HepG2 (cell line): ENCODE measurements around the gene EFEMP2. TPM values are rescaled to one million over a fixed set of nuclear protein-coding genes. Genes with fewer than 3 reads are reported as not detected.
A peak's percentile ranks its signal among the peaks of the same experiment; 100 is the strongest.

ENCODE experiments used
- ATAC-seq: fragments of 200-7000 bp; cut with Tn5 transposase; 3 replicates; pipeline ENCODE4 v1.9.1; 2020; ENCODE audit warnings: mild to moderate bottlenecking, moderate library complexity
- BruUV-seq: library from RNA; stranded (reverse); fragments of 400-500 nt; replicated peaks from 2 replicates; lab custom pipeline; 2021; lab: Mats Ljungman, UMichigan
- CTCF ChIA-PET: fragments of 300-600 bp; formaldehyde crosslinking; extraction: SDS; loops from one replicate; lab custom pipeline; 2021; ENCODE audit warnings: low total read pairs, inconsistent platforms, low intra/inter-chr PET ratio; lab: Yijun Ruan, JAX
- POLR2A ChIA-PET: fragments of 350-600 bp; sonication (Branson Sonifier 250); formaldehyde crosslinking; loops from one replicate; lab custom pipeline; 2020; ENCODE audit warnings: antibody characterized with exemption, inconsistent platforms; lab: Yijun Ruan, JAX
- DNase-seq: peaks from one replicate; pipeline ENCODE4 v3.0.0-alpha.2; 2015; ENCODE audit warnings: low spot score
- FAIRE-seq: peaks from 3 replicates; lab custom pipeline; 2011; peaks lifted over from hg19 to GRCh38; lab: Jason Lieb, UNC
- H2AFZ ChIP-seq: one replicate; pipeline ENCODE4 v1.6.1; 2011; ENCODE audit warnings: low read length, inconsistent platforms
- H3K27ac ChIP-seq: fragments of 300-600 bp; 3 replicates; pipeline ENCODE4 v1.8.0; 2011; ENCODE audit warnings: mixed run types, mild to moderate bottlenecking, mixed read lengths, low read length, inconsistent platforms; ENCODE audit not compliant: insufficient read depth; ENCODE audit errors: extremely low read length
- H3K27me3 ChIP-seq, 2 experiments: fragments of 200-600 bp in 1 of 2; 2 replicates in 1 of 2; 3 replicates in 1 of 2; pipeline versions ENCODE4 v1.6.0 to v1.8.0; 2011; ENCODE audit warnings: low read length in 2 of 2, mild to moderate bottlenecking in 2 of 2, moderate library complexity in 2 of 2, inconsistent platforms in 1 of 2; ENCODE audit not compliant: insufficient read depth in 2 of 2, control insufficient read depth in 1 of 2
- H3K36me3 ChIP-seq, 2 experiments: fragments of 200-600 bp in 1 of 2; replicated peaks in 1 of 2; 2 replicates in 1 of 2; 3 replicates in 1 of 2; pipeline versions ENCODE4 v1.5.1 to v1.8.0; 2011; ENCODE audit warnings: low read length in 2 of 2, inconsistent platforms in 1 of 2; ENCODE audit not compliant: insufficient read depth in 2 of 2, control insufficient read depth in 1 of 2
- H3K4me1 ChIP-seq: 2 replicates; pipeline ENCODE4 v1.5.1; 2012; ENCODE audit warnings: low read length, inconsistent platforms; ENCODE audit not compliant: insufficient read depth
- H3K4me2 ChIP-seq: 2 replicates; pipeline ENCODE4 v1.6.0; 2011; ENCODE audit warnings: low read depth, low read length, inconsistent platforms
- H3K4me3 ChIP-seq, 3 experiments: fragments of 200-600 bp in 1 of 3; sonication (generic), shearing (Covaris generic) in 1 of 3; replicated peaks in 1 of 3; 2 replicates each; pipeline ENCODE4 v1.5.1; 2011 to 2016; ENCODE audit warnings: low read length in 3 of 3, inconsistent platforms in 2 of 3, low read depth in 2 of 3, mild to moderate bottlenecking in 2 of 3, control low read depth in 1 of 3, mixed read lengths in 1 of 3; ENCODE audit not compliant: insufficient read depth in 1 of 3
- H3K79me2 ChIP-seq: one replicate; pipeline ENCODE4 v1.6.1; 2011; ENCODE audit warnings: low read length, inconsistent platforms; ENCODE audit not compliant: insufficient read depth
- H3K9ac ChIP-seq: 2 replicates; pipeline ENCODE4 v1.6.0; 2011; ENCODE audit warnings: mild to moderate bottlenecking, low read depth, low read length, inconsistent platforms; ENCODE audit not compliant: insufficient read depth
- H3K9me3 ChIP-seq: 2 replicates; pipeline ENCODE4 v1.5.1; 2012; ENCODE audit warnings: mild to moderate bottlenecking, low read length
- H4K20me1 ChIP-seq: 2 replicates; pipeline ENCODE4 v1.6.0; 2011; ENCODE audit warnings: inconsistent platforms, mild to moderate bottlenecking, low read length, moderate library complexity; ENCODE audit not compliant: insufficient read depth
- AGO1 ChIP-seq: fragments of 200-400 bp; formaldehyde crosslinking; IDR thresholded peaks from 2 replicates; pipeline ENCODE4 v1.6.1; 2017; ENCODE audit warnings: mild to moderate bottlenecking, low read depth, low read length, moderate library complexity; ENCODE audit not compliant: poor library complexity, severe bottlenecking
- AGO2 ChIP-seq: fragments of 200-400 bp; formaldehyde crosslinking; optimal IDR thresholded peaks from 2 replicates; pipeline ENCODE3; 2017; ENCODE audit warnings: mild to moderate bottlenecking, low read depth, low read length, moderate library complexity
- HCFC1 ChIP-seq: fragments of 150-350 bp; IDR thresholded peaks from 2 replicates; pipeline ENCODE4 v1.6.1; 2014; ENCODE audit warnings: low read depth, low read length
- MED1 ChIP-seq: sonication (generic); formaldehyde crosslinking; IDR thresholded peaks from 2 replicates; pipeline ENCODE4 v1.4.0; 2020; ENCODE audit warnings: missing genetic modification reagents
- NCOR1 ChIP-seq: fragments of 200-600 bp; sonication (generic); IDR thresholded peaks from 2 replicates; pipeline ENCODE4 v1.7.0; 2017; ENCODE audit warnings: antibody characterized with exemption, low read length, borderline replicate concordance
- PAF1 ChIP-seq: IDR thresholded peaks from 2 replicates; pipeline ENCODE4 v1.6.1; 2016; ENCODE audit warnings: missing genetic modification reagents, missing compliant biosample characterization
- POLR2A ChIP-seq, 2 experiments: IDR thresholded peaks; 2 replicates each; pipeline ENCODE4 v1.6.1; 2011; ENCODE audit warnings: low read depth in 2 of 2, low read length in 2 of 2, mild to moderate bottlenecking in 1 of 2, moderate library complexity in 1 of 2; ENCODE audit not compliant: insufficient read depth in 1 of 2
- POLR2AphosphoS5 ChIP-seq: IDR thresholded peaks from 2 replicates; pipeline ENCODE4 v1.6.1; 2012; ENCODE audit warnings: low read depth, low read length
- POLR2G ChIP-seq: fragments of 200-400 bp; formaldehyde crosslinking; IDR thresholded peaks from 2 replicates; pipeline ENCODE4 v1.6.1; 2018; ENCODE audit warnings: mild to moderate bottlenecking, low read depth, low read length, moderate library complexity
- RXRA ChIP-seq: sonication (generic); formaldehyde crosslinking; IDR thresholded peaks from 2 replicates; pipeline ENCODE4 v1.5.1; 2020; ENCODE audit warnings: missing genetic modification reagents
- TERF1 ChIP-seq: sonication (generic); formaldehyde crosslinking; IDR thresholded peaks from 2 replicates; pipeline ENCODE4 v1.8.0; 2022; ENCODE audit warnings: mild to moderate bottlenecking, missing genetic modification reagents, moderate library complexity
- THAP11 ChIP-seq: IDR thresholded peaks from 2 replicates; pipeline ENCODE4 v1.6.1; 2016; ENCODE audit warnings: missing biosample characterization, missing genetic modification reagents
- ZNF225 ChIP-seq: sonication (generic); formaldehyde crosslinking; IDR thresholded peaks from 2 replicates; pipeline ENCODE4 v1.4.0; 2020; ENCODE audit warnings: mild to moderate bottlenecking, missing genetic modification reagents
- ZNF232 ChIP-seq: sonication (generic); formaldehyde crosslinking; IDR thresholded peaks from 2 replicates; pipeline ENCODE4 v1.4.0; 2020; ENCODE audit warnings: missing genetic modification reagents, borderline replicate concordance
- ZNF292 ChIP-seq: sonication (generic); formaldehyde crosslinking; IDR thresholded peaks from 2 replicates; pipeline ENCODE4 v1.8.1; 2022; ENCODE audit warnings: mild to moderate bottlenecking, low read depth, missing genetic modification reagents, borderline replicate concordance
- ZNF768 ChIP-seq: sonication (generic); formaldehyde crosslinking; IDR thresholded peaks from 2 replicates; pipeline ENCODE4 v1.4.0; 2020; ENCODE audit warnings: missing genetic modification reagents
- WGBS: methylation state at CpG from one replicate; pipeline ENCODE4 v1.1.6; 2017; ENCODE audit warnings: low lambda C conversion rate; 5-methylcytosine and 5-hydroxymethylcytosine counted together
- in situ Hi-C: cut with HindIII; loops from 2 replicates; pipeline ENCODE4 v1.10.0; 2017; ENCODE audit warnings: low pct_unique_long_range_greater_than_20kb; ENCODE audit not compliant: extremely low pct_ligation_motif_present
- intact Hi-C: fragments of 100-400 bp; cut with micrococcal nuclease; formaldehyde crosslinking; loops from one replicate; pipeline ENCODE4 v1.10.0; 2022; ENCODE audit not compliant: unreplicated experiment
- polyA plus RNA-seq, 8 experiments: library from polyadenylated mRNA; depleted of rRNA in 3 of 8; stranded (reverse) in 7 of 8; unstranded in 1 of 8; fragments of >200 nt; fragmentation: Illumina TruSeq in 4 of 8; extraction: Trizol in 4 of 8; gene quantifications; 2 replicates each; pipeline versions ENCODE4 v1.2.1 to v1.2.3, GENCODE V29; 2011 to 2016; ENCODE audit warnings: low read depth in 4 of 8, missing spikeins in 1 of 8, mixed read lengths in 1 of 8; ENCODE audit not compliant: insufficient read depth in 1 of 8
- total RNA-seq, 5 experiments: library from RNA; depleted of rRNA; stranded (reverse); fragments of >200 nt; fragmentation: Illumina TruSeq; extraction: Trizol; gene quantifications; 2 replicates each; pipeline ENCODE4 v1.2.3, GENCODE V29; 2016; ENCODE audit warnings: low read depth in 1 of 5

Gene EFEMP2
- total and polyA plus RNA-seq, 2 of the 13 experiments (the other 11 are each of a cell fraction or from before 2014, with no cell fraction given) = 7.4 to 29.7 TPM

- FAIRE-seq (no peak), ATAC-seq (no peak), DNase-seq (no peak)
- ChIA-PET CTCF (no interaction called here), POLR2A (interaction anchor here (1.0 to 8.9 kb wide), 5 partner anchors 10 to 156 kb away, joined by 3 to 81 read pairs (median 3); partner anchors contain the start of genes CFL1, FIBP and MUS81)
- intact Hi-C loops = no loop called here
- H3K4me2 ChIP-seq = no peak overlapping the region
- H4K20me1 ChIP-seq = no peaks in the 10 kb centered on the region
- WGBS = 100% methylated on average over 2 of the region's 3 CpGs
- H3K9ac ChIP-seq = no peak overlapping the region
- no peak overlapping the region for H3K4me3 ChIP-seq
- no peak for TF ChIP-seq MED1 (CRISPR knock-in tag)
- TF ChIP-seq POLR2G = 0 out of 2 replicates have a peak, but pooled peaks have one; percentile 20
- no peak for TF ChIP-seq TERF1 (CRISPR knock-in tag)
- peak in 1 of 2 experiments; percentile 12; a peak in 1 of 4 replicates for TF ChIP-seq POLR2A (IDR thresholded peaks at IDR 0.05; ENCODE audit: insufficient read depth in 1 of 2, low read depth in 2 of 2, low read length in 2 of 2)
- TF ChIP-seq ZNF232 (CRISPR knock-in tag) = no peak
- no peak for TF ChIP-seq NCOR1
- no peak overlapping the region for H2AFZ ChIP-seq
- no peak overlapping the region for H3K27ac ChIP-seq
- no peaks in the 10 kb centered on the region for H3K9me3 ChIP-seq
- H3K36me3 ChIP-seq = peaks cover 7 to 30% of the 10 kb centered on the region in 2 experiments; a peak in 4 of 5 replicates
- H3K79me2 ChIP-seq = no peaks in the 10 kb centered on the region
- in situ Hi-C loops = no loop called here
- no peaks in the 10 kb centered on the region; a peak in 1 of 5 replicates for H3K27me3 ChIP-seq
- BruUV-seq = TSS peak; percentile 32
- peaks cover 22% of the 10 kb centered on the region for H3K4me1 ChIP-seq
Observed at GRCh38 chr11:65868907-65869306, 3.7 kb downstream of the EFEMP2 start.

- ATAC-seq = no peak
- H2AFZ ChIP-seq = no peak overlapping the region
- no peaks in the 10 kb centered on the region for H4K20me1 ChIP-seq
- FAIRE-seq = no peak
- H3K9me3 ChIP-seq = no peaks in the 10 kb centered on the region
- intact Hi-C loops = no loop called here
- H3K27ac ChIP-seq = no peak overlapping the region
- H3K79me2 ChIP-seq = no peaks in the 10 kb centered on the region
- 86% methylated on average over 15 of the region's 19 CpGs for WGBS
- CTCF ChIA-PET = no interaction called here
- H3K9ac ChIP-seq = no peak overlapping the region
- H3K4me3 ChIP-seq = no peak overlapping the region
- H3K4me2 ChIP-seq = no peak overlapping the region
- no peaks in the 10 kb centered on the region; a peak in 1 of 5 replicates for H3K27me3 ChIP-seq
- POLR2A ChIA-PET = interaction anchor here (1.0 to 8.9 kb wide), 3 partner anchors 9 to 156 kb away, joined by 3 to 81 read pairs (median 3); partner anchors contain the start of genes CFL1 and MUS81
- no peak for DNase-seq
- H3K4me1 ChIP-seq = peaks cover 22% of the 10 kb centered on the region
- in situ Hi-C loops = no loop called here
- peaks cover 12 to 38% of the 10 kb centered on the region in 2 experiments; a peak in 4 of 5 replicates for H3K36me3 ChIP-seq
- no TSS peak for BruUV-seq
- TF ChIP-seq ZNF768 (CRISPR knock-in tag) = 0 out of 2 replicates have a peak, but pooled peaks have one; percentile 15
- 0 out of 2 replicates have a peak, but pooled peaks have one; percentile 3 for TF ChIP-seq POLR2AphosphoS5
- TF ChIP-seq POLR2G = 0 out of 2 replicates have a peak, but pooled peaks have one; percentile 20
- peak; percentile 70 for TF ChIP-seq AGO1
- TF ChIP-seq ZNF292 (CRISPR knock-in tag) = no peak
- 0 out of 2 replicates have a peak, but pooled peaks have one; percentile 36 for TF ChIP-seq ZNF225
- peak; percentile 89 for TF ChIP-seq AGO2
- TF ChIP-seq THAP11 = peak; percentile 92
- TF ChIP-seq PAF1 = 0 out of 2 replicates have a peak, but pooled peaks have one; percentile 65
- no peak for TF ChIP-seq RXRA (CRISPR knock-in tag)
- peak; percentile 69 for TF ChIP-seq HCFC1
Observed at GRCh38 chr11:65868076-65868667, 4.4 kb downstream of the EFEMP2 start.
